ENCODE measurements around the gene C1orf159.

- TF ChIP-seq POLR2A (IDR thresholded peaks at IDR 0.05) = no peak
- no peak for TF ChIP-seq CTCF (IDR thresholded peaks at IDR 0.05)
Observed at GRCh38 chr1:1087351-1088028, 28.4 kb downstream of the C1orf159 start.
